NCI-H446 treated with DMSO at 0.1 percent for 48 hours (cell line): ENCODE results near the gene METTL24.
A peak's percentile ranks its signal among the peaks of the same experiment; 100 is the strongest.

Experiments used
- DNase-seq: peaks from one replicate; lab custom pipeline; 2025; lab: John Stamatoyannopoulos, UW

The METTL24 gene

DNA sequence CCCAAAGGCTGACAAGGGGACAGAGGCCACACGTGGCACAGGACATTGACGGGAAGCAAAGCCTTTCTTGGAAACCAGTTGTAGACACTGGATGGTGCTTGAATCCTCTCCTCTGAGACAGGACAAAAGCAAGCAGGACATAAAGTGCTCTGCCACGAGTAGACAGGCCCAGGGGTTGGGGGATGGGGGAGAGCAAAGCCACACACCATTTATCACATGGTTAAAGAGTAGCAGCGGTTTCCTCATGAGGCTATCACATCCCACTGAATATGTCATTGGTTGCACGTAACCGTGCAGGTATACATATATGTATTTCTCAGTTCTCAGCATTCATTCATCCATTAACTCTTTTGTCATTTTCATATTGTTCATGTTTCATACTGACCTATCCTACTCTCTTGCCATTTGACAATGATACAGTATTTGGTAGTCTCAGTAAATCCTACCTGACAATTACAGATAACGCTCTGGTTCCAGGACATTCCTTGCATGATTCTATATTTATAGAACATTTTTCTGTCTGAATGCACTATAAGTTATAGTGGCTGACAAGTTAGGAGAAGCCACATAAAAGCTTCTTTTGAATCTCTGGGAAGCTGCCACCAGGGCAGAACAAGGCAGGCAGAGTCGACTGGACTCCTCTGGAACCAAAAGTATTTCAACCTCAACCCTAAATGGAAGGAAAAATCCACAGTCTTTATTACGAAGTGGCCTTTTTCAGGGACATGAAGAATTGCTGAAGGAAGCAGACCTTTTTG, 23.5 kb downstream of the METTL24 start:
- DNase-seq: no peak

GRCh38 chr6:110332281-110332680, 25.9 kb downstream of the METTL24 start:
- DNase-seq: no peak

GRCh38 chr6:110331816-110332215, 26.3 kb downstream of the METTL24 start:
- peak; percentile 70 for DNase-seq

DNA sequence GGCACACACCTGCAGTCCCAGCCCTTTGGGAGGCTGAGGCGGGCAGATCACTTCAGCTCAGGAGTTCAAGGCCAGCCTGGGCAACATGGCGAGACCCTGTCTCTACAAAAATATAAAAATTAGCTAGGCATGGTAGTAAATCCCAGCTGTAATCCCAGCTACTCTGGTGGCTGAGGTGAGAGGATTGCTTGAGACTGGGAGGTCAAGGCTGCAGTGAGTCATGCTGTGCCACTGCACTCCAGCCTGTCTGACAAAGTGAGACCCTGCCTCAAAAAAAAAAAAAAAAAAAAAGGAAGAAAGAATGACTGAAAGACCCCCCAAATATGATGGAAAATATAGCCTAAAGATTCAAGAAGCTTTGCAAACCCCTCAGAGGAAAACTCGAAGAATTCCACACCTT, 26.8 kb downstream of the METTL24 start:
- no peak for DNase-seq

- DNase-seq: no peak
These were observed 28.3 kb downstream of the METTL24 start for GRCh38 chr6:110329714-110330436.

GRCh38 chr6:110329348-110329713, 28.8 kb downstream of the METTL24 start:
- no peak for DNase-seq

- DNase-seq: no peak
These were observed 29.9 kb downstream of the METTL24 start for GRCh38 chr6:110328259-110328658.

- DNase-seq: no peak
These were observed 30.8 kb downstream of the METTL24 start for GRCh38 chr6:110327391-110327790.

GRCh38 chr6:110326609-110327008, 31.5 kb downstream of the METTL24 start:
- no peak for DNase-seq

DNA sequence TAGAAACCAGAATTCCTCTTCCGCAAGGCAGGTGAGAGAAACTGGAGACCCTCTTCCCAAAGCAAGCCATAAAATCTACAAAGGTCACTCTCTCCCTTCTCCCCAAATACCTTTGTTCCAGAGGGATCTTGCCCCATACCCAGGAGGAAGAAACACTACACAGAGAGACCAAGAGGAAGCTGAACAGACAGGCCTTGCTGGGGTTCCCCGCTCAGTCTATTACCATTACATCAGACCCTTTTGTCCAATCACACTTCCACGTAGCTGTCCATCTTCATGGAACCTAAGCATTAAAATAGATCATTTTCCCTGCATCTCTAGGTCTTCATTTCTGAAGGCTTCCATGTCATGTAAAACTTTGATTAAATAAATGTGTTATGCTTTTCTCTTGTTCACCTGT, 32.1 kb downstream of the METTL24 start:
- no peak for DNase-seq

DNA sequence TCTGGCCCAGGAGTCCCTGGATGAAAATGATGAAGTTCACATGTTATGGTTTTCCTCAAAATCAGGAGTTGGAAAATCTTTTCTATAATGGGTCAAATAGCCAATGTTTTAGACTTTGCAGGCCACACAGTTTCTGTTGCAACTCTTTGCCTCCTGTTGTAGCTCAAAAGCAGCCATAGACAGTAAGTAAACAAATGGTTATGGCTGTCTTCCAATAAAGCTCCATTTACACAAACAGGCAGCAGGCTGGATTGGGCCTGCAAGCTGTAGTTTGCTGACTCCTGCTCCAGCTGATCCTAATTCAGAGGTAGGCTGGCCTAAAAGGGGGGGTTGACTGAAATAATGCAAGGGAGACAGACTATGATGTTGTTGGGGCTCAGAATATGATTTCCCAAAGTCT, 33.0 kb downstream of the METTL24 start:
- DNase-seq: peak; percentile 69

- DNase-seq: no peak
These were observed 33.6 kb downstream of the METTL24 start for GRCh38 chr6:110324548-110324947.

DNA sequence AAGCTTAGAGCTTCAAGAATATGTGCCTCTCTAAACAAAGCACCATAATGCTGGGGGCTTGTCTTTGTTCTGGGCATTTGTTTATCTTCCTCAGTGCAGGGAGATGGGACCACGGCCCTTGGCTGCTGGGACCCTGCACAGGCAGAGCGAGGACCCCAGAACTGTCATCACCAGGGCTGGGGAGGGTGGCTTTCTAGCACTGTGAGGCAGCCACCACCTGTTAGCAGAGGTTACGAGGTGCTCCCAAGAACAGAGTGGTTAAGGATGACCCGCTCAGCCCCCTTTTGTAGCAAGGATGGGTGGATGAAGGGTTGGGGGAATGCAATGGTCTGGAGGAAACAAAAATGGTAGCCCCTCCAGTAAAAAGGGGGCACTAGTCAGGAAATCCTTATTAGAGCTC, 34.9 kb downstream of the METTL24 start:
- DNase-seq: no peak

DNA sequence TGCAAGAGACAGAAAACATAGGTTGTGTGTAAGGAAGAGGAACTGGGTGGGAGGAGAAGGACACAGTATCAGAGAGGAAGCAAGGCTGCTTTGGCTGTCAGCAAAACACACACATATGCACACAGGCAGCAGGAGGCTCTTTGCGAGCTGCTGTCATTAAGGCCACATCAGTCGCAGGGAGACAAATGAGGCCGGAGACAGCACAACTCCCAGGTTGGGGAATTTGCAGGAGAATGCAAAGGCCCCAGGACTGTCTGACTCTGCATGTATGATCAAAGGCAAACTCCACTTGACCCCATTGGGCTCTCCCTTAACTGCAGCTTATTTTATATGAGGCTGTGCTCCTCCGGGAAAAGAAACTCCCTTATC, 35.3 kb downstream of the METTL24 start:
- DNase-seq: no peak

DNA sequence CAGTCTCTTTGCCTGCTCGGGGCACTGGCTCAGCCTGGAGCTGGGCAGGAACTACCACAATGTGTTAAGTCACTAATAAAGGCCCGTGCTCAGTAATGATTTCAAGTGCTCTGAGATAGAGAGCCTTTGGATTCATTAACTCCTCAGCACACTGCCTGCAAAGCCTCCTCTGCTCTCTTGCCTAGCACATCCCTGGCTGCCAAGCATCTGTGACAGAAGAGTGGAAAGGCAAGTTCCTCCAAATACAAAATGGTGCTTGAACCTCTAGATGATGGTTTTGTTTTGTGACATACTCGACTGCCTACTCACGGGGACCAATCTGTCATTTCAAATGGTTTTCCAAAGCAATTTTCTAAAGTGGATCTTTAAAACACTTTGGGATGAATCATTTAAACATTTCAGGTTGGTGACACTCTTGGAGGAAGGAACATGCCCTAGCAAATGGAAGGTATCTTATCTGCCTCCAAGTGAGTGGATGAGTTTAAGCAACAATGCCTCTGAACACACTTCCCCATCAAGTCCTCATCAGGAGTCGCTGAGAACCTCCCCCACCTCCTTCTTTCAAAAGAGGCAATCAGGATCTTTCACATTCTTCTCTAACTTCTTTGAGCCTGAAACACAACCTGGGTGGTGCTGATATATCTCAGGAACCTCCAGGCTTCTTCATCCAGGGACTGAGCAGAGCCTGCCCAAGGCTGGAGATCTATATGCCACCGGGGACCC, 35.8 kb downstream of the METTL24 start:
- no peak for DNase-seq

GRCh38 chr6:110320307-110320706, 37.8 kb downstream of the METTL24 start:
- no peak for DNase-seq

GRCh38 chr6:110319843-110320242, 38.3 kb downstream of the METTL24 start:
- DNase-seq: no peak

- DNase-seq: no peak
These were observed 38.8 kb downstream of the METTL24 start for GRCh38 chr6:110319381-110319780.

DNA sequence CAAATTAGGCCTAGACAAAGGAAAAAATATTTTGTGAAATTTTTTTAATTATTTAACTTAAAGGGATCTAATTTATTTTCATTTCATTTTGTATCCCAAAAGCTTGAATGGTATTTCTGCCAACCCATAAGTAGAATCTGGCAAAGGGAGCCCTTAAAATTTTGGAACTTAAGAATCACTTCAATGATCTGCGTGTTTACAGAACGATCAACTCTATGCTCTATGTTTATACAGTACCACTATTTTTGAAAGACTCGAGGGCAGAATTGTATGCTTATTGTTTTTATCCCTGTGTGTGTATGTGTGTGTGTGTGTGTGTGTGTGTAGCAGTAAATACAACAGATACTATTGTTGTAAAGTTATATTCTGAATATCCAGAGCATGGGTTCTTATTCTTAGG, 39.2 kb downstream of the METTL24 start:
- no peak for DNase-seq

GRCh38 chr6:110317646-110318045, 40.5 kb downstream of the METTL24 start:
- no peak for DNase-seq

DNA sequence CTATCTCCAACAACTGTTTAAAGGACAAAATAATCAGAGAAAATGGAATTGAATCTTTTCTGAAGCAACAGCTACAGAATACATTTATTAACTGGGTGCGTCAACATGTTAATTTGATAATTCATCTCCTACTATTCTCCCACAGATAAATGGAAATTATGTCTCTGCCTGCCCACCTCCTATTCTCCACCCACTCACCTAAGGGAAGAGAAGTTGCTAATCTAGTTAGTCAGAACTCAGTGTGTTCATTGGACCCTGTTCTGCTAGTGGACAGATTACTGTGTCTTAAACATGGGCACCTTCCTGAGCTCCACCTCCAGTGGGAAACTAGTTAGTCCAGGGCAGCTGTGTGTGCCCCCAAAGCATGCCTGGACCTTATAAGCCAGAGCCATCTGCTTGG, 41.0 kb downstream of the METTL24 start:
- no peak for DNase-seq

DNA sequence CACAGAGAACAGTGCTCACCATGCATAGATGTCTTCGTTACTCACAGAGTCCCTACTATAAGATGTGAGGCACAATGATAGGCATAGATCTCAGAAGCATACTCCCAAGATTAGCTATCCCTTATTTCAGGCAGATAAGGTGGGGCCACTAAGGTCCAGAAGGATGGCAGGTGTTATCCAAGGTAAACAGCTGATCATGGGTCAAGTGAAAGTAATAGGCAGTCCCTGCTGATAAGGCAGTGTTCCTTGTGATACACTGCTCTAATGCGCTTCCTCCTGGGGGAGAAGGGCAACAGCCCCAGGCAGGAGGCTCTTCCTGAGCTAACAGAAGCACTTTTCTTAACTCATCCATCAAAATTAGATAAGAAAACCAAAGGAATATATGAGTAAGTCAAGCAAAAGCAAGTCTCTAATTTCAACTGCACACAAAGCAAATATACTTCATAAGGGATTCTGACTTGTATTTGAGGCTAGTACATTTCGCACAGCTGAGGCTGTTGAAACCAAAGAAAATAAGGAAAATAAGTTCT, 42.2 kb downstream of the METTL24 start:
- DNase-seq: no peak
